ENCODE data around the gene KCNG2.

Gene KCNG2

GRCh38 chr18:79817607-79817998 is 19.9 kb downstream of the KCNG2 start:
- peaks cover 0 to 4% of the 10 kb centered on the region in 2 donors for H3K27me3 ChIP-seq (ENCODE audit: control insufficient read depth in 1 of 2, insufficient read depth in 2 of 2, low read length in 2 of 2)
- H3K27ac ChIP-seq (ENCODE audit: low read depth, low read length), result no peak overlapping the region
- H3K9me3 ChIP-seq (ENCODE audit: low read length), result no peaks in the 10 kb centered on the region
- no peaks in the 10 kb centered on the region for H3K36me3 ChIP-seq (ENCODE audit: insufficient read depth, low read length)
- H3K9ac ChIP-seq (ENCODE audit: low read length), result no peak overlapping the region
- H3K4me1 ChIP-seq (ENCODE audit: insufficient read depth, low read length), result no peaks in the 10 kb centered on the region
- no peak overlapping the region for H3K4me3 ChIP-seq (ENCODE audit: low read depth in 1 of 2, low read length in 2 of 2)

DNA sequence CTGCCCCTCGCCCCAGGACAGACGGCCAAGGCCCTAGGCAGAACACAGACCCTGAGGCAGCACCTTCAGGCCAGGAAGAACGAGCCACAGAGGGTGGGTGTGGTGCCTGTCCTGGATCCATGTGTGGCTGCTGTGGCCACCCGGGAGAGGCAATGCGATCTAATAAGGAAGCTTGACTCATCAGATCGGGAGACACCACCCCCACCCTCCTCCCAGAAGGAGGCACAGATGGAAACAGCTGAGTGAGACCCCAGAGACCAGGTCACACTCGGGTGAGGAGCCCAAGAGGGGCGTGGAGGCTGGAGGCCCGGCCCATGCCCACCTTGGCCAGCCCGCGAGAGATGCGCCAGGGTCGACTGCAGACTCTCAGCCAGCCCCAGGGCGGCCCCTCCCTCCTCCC is 20.3 kb downstream of the KCNG2 start:
- H3K9me3 ChIP-seq (ENCODE audit: low read length), result no peaks in the 10 kb centered on the region
- no peak overlapping the region for H3K9ac ChIP-seq (ENCODE audit: low read length)
- H3K27ac ChIP-seq (ENCODE audit: low read depth, low read length), result no peak overlapping the region
- H3K4me3 ChIP-seq (ENCODE audit: low read depth in 1 of 2, low read length in 2 of 2), result no peak overlapping the region
- H3K27me3 ChIP-seq (ENCODE audit: control insufficient read depth in 1 of 2, insufficient read depth in 2 of 2, low read length in 2 of 2), result peaks cover 0 to 4% of the 10 kb centered on the region in 2 donors
- no peaks in the 10 kb centered on the region for H3K36me3 ChIP-seq (ENCODE audit: insufficient read depth, low read length)
- no peaks in the 10 kb centered on the region for H3K4me1 ChIP-seq (ENCODE audit: insufficient read depth, low read length)

DNA sequence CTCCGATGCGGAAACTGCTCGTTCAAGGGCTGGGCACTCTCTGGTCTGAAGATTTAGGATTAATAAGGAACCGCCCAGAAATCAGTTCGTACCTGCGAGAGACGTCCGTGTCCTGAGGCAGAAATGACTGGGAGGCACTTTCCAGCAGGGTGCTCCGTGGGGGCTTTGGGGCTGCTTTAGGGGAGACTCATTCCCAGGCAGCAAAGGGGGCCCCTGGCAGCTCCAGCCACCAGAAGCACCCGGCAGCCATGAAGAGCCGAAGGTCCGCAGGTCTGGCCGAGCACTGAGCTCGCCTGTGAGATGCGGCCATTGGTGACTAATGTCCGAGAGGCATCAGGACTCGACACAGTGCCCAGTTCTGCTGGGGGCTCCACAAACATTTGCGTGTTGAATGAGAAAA is 20.9 kb downstream of the KCNG2 start:
- H3K9me3 ChIP-seq (ENCODE audit: low read length), result no peaks in the 10 kb centered on the region
- no peak overlapping the region for H3K4me3 ChIP-seq (ENCODE audit: low read depth in 1 of 2, low read length in 2 of 2)
- peaks cover 0 to 4% of the 10 kb centered on the region in 2 donors for H3K27me3 ChIP-seq (ENCODE audit: control insufficient read depth in 1 of 2, insufficient read depth in 2 of 2, low read length in 2 of 2)
- no peaks in the 10 kb centered on the region for H3K4me1 ChIP-seq (ENCODE audit: insufficient read depth, low read length)
- no peak overlapping the region for H3K9ac ChIP-seq (ENCODE audit: low read length)
- no peaks in the 10 kb centered on the region for H3K36me3 ChIP-seq (ENCODE audit: insufficient read depth, low read length)
- H3K27ac ChIP-seq (ENCODE audit: low read depth, low read length), result no peak overlapping the region

DNA sequence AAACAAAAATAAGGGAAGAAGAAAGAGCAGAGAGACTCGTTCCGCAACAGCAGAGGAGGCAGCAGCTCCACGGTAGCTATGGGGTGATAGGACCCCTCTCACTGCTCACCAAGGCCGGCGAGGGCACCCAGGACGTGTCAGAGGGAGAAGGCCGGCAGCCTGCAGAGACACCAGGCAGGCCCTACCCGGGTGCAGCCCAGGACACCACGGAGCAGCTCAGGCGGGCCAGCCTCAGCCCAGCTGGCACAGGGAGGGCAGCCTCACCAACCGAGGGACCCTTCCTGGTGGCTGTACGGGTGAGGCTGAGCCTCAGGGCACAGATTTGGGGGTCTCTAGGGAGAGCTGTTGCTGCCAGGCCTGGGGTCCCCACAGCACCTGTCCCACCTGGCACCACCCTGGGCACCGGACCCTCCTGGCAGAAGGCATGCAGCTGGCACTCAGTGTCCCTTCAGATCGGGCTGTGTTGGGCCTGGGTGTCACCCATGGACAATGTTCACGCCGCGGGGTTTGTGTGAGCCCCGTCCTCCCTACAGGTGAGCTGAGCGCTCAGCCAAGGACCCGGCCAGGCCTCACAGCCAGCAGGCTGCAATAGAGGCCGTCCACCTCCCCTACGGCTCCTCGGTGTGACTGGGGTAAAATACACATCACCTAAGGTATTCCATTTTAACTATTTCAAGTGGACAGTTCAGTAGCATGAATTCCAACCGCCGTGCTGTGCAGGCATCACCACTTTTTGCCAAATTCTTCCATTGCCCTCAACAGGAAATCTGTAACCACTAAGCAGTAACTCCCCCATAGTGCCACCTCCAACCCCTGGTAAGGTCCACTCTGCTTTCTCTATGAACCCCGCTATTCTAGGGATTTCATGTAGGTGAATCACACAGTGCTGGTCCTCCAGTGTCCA is 21.6 kb downstream of the KCNG2 start:
- H3K4me3 ChIP-seq (ENCODE audit: low read depth in 1 of 2, low read length in 2 of 2), result no peak overlapping the region
- H3K27ac ChIP-seq (ENCODE audit: low read depth, low read length), result no peak overlapping the region
- no peaks in the 10 kb centered on the region for H3K4me1 ChIP-seq (ENCODE audit: insufficient read depth, low read length)
- H3K36me3 ChIP-seq (ENCODE audit: insufficient read depth, low read length), result no peaks in the 10 kb centered on the region
- H3K9me3 ChIP-seq (ENCODE audit: low read length), result no peaks in the 10 kb centered on the region
- no peak overlapping the region for H3K9ac ChIP-seq (ENCODE audit: low read length)
- H3K27me3 ChIP-seq (ENCODE audit: control insufficient read depth in 1 of 2, insufficient read depth in 2 of 2, low read length in 2 of 2), result peaks cover 0 to 4% of the 10 kb centered on the region in 2 donors

GRCh38 chr18:79819968-79820351 is 22.2 kb downstream of the KCNG2 start:
- H3K27ac ChIP-seq (ENCODE audit: low read depth, low read length), result no peak overlapping the region
- H3K4me1 ChIP-seq (ENCODE audit: insufficient read depth, low read length), result no peaks in the 10 kb centered on the region
- peaks cover 0 to 4% of the 10 kb centered on the region in 2 donors for H3K27me3 ChIP-seq (ENCODE audit: control insufficient read depth in 1 of 2, insufficient read depth in 2 of 2, low read length in 2 of 2)
- H3K9me3 ChIP-seq (ENCODE audit: low read length), result no peaks in the 10 kb centered on the region
- H3K4me3 ChIP-seq (ENCODE audit: low read depth in 1 of 2, low read length in 2 of 2), result no peak overlapping the region
- H3K9ac ChIP-seq (ENCODE audit: low read length), result no peak overlapping the region
- no peaks in the 10 kb centered on the region for H3K36me3 ChIP-seq (ENCODE audit: insufficient read depth, low read length)

- H3K9me3 ChIP-seq (ENCODE audit: low read length), result no peaks in the 10 kb centered on the region
- no peak overlapping the region for H3K4me3 ChIP-seq (ENCODE audit: low read depth in 1 of 2, low read length in 2 of 2)
- H3K36me3 ChIP-seq (ENCODE audit: insufficient read depth, low read length), result no peaks in the 10 kb centered on the region
- no peak overlapping the region for H3K9ac ChIP-seq (ENCODE audit: low read length)
- no peak overlapping the region for H3K27ac ChIP-seq (ENCODE audit: low read depth, low read length)
- H3K27me3 ChIP-seq (ENCODE audit: control insufficient read depth in 1 of 2, insufficient read depth in 2 of 2, low read length in 2 of 2), result no peaks in the 10 kb centered on the region
- no peaks in the 10 kb centered on the region for H3K4me1 ChIP-seq (ENCODE audit: insufficient read depth, low read length)
These were observed 25.4 kb downstream of the KCNG2 start for GRCh38 chr18:79823120-79823519.

DNA sequence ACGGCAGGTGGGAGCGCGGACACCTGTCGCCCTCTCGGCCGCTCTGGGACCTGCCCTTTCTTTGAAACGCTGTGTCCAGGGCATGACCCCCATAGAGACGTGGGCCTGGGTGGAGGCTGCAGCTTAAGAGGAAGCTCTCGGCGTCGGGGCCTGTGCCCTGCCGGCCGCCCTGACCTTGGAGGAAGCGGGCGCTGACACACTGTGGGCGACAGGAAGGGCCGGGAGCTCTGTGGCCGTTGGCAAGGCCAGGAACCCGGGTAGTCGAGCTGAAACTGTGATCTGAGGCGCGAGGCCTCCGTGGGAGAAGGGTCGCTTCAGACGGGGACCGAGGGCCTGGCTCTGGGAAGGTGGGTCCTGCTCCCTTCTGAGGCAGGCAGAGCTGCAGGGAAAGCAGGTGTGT is 28.2 kb downstream of the KCNG2 start:
- H3K27me3 ChIP-seq (ENCODE audit: control insufficient read depth in 1 of 2, insufficient read depth in 2 of 2, low read length in 2 of 2), result no peaks in the 10 kb centered on the region
- no peaks in the 10 kb centered on the region for H3K36me3 ChIP-seq (ENCODE audit: insufficient read depth, low read length)
- no peak overlapping the region for H3K4me3 ChIP-seq (ENCODE audit: low read depth in 1 of 2, low read length in 2 of 2)
- no peak overlapping the region for H3K9ac ChIP-seq (ENCODE audit: low read length)
- no peaks in the 10 kb centered on the region for H3K9me3 ChIP-seq (ENCODE audit: low read length)
- no peak overlapping the region for H3K27ac ChIP-seq (ENCODE audit: low read depth, low read length)
- H3K4me1 ChIP-seq (ENCODE audit: insufficient read depth, low read length), result no peaks in the 10 kb centered on the region

DNA sequence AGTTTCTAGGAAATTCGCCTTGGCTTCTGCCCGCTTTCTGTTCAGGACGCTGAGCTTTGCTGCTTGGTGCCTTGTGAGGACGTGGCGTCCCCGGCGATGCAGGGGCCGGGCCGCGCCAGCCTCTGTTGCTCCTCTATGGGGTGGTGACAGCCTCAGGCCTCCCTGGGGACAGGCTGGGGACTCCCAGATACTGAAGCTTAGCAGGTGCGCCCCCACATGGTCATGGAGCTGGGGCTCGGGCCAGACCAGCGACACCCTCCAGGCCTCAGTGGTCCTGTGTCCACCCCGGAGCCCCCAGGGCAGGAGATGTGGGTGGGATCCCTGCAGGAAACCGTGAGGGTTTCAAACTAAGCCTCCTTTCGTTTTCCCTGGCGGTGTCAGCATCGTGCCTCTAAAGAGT is 29.2 kb downstream of the KCNG2 start:
- no peak overlapping the region for H3K27ac ChIP-seq (ENCODE audit: low read depth, low read length)
- peaks cover 0 to under 1% of the 10 kb centered on the region in 2 donors for H3K27me3 ChIP-seq (ENCODE audit: control insufficient read depth in 1 of 2, insufficient read depth in 2 of 2, low read length in 2 of 2)
- no peak overlapping the region for H3K9ac ChIP-seq (ENCODE audit: low read length)
- no peak overlapping the region for H3K4me3 ChIP-seq (ENCODE audit: low read depth in 1 of 2, low read length in 2 of 2)
- H3K4me1 ChIP-seq (ENCODE audit: insufficient read depth, low read length), result no peaks in the 10 kb centered on the region
- no peaks in the 10 kb centered on the region for H3K36me3 ChIP-seq (ENCODE audit: insufficient read depth, low read length)
- no peaks in the 10 kb centered on the region for H3K9me3 ChIP-seq (ENCODE audit: low read length)

DNA sequence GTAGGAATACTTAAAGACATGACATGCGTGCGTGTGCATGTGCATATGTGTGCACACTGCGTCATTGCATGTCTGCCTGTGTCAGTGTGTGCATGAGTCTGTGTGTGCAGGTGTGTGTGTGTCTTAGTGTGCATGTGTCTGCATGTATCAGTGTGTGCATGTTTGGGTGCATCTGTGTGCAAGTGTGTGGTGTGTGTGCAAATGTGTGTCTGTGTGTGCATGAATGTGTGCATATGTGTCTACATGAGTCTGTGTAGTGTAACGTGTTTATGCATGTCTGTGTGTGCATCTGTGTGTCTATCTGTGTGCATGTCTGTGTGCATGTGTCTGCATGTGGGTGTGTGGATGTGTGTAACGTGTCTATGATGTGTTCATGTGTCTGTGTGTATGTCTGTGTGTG is 30.5 kb downstream of the KCNG2 start:
- H3K9ac ChIP-seq (ENCODE audit: low read length), result no peak overlapping the region
- no peaks in the 10 kb centered on the region for H3K36me3 ChIP-seq (ENCODE audit: insufficient read depth, low read length)
- no peaks in the 10 kb centered on the region for H3K9me3 ChIP-seq (ENCODE audit: low read length)
- peaks cover 0 to 5% of the 10 kb centered on the region in 2 donors for H3K27me3 ChIP-seq (ENCODE audit: control insufficient read depth in 1 of 2, insufficient read depth in 2 of 2, low read length in 2 of 2)
- H3K4me3 ChIP-seq (ENCODE audit: low read depth in 1 of 2, low read length in 2 of 2), result no peak overlapping the region
- no peaks in the 10 kb centered on the region for H3K4me1 ChIP-seq (ENCODE audit: insufficient read depth, low read length)
- H3K27ac ChIP-seq (ENCODE audit: low read depth, low read length), result no peak overlapping the region

DNA sequence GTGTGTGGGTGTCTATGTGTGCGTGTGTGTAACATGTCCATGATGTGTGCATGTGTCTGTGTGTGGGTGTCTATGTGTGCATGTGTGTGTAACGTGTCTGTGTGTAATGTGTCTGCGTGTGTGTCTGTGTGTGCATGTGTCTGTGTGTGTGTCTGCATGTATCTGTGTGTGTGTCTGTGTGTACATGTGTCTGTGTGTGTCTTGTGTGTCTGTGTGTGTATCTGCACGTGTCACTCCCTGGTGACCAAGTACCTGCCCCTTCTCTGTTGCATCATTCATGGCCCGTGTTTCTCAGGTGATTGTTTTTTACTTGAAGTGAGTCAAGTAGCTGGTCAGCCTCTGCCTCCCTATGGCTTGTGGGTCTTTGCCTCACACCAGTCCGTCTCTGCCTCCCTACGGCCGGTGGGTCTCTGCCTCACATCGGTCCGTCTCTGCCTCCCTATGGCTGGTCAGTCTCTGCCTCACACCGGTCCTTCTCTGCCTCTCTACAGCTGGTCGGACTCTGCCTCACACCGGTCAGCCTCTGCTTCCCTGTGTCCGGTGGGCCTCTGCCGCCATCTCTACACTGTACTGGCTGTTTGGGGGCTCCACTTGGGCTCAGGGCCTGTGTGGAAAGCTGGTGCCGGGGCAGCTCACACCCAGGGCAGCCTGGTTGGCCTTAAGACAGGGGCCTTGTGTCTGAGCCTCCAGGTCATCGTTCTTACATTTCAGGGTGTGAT is 31.6 kb downstream of the KCNG2 start:
- no peak overlapping the region for H3K27ac ChIP-seq (ENCODE audit: low read depth, low read length)
- H3K27me3 ChIP-seq (ENCODE audit: control insufficient read depth in 1 of 2, insufficient read depth in 2 of 2, low read length in 2 of 2), result peaks cover 0 to 5% of the 10 kb centered on the region in 2 donors
- H3K9ac ChIP-seq (ENCODE audit: low read length), result no peak overlapping the region
- H3K4me1 ChIP-seq (ENCODE audit: insufficient read depth, low read length), result no peaks in the 10 kb centered on the region
- H3K36me3 ChIP-seq (ENCODE audit: insufficient read depth, low read length), result no peaks in the 10 kb centered on the region
- H3K9me3 ChIP-seq (ENCODE audit: low read length), result no peaks in the 10 kb centered on the region
- H3K4me3 ChIP-seq (ENCODE audit: low read depth in 1 of 2, low read length in 2 of 2), result no peak overlapping the region

- H3K4me1 ChIP-seq (ENCODE audit: insufficient read depth, low read length), result no peaks in the 10 kb centered on the region
- H3K4me3 ChIP-seq (ENCODE audit: low read depth in 1 of 2, low read length in 2 of 2), result no peak overlapping the region
- H3K36me3 ChIP-seq (ENCODE audit: insufficient read depth, low read length), result no peaks in the 10 kb centered on the region
- no peaks in the 10 kb centered on the region for H3K9me3 ChIP-seq (ENCODE audit: low read length)
- H3K27ac ChIP-seq (ENCODE audit: low read depth, low read length), result no peak overlapping the region
- H3K9ac ChIP-seq (ENCODE audit: low read length), result no peak overlapping the region
- peaks cover 0 to 5% of the 10 kb centered on the region in 2 donors for H3K27me3 ChIP-seq (ENCODE audit: control insufficient read depth in 1 of 2, insufficient read depth in 2 of 2, low read length in 2 of 2)
These were observed 34.4 kb downstream of the KCNG2 start for GRCh38 chr18:79832169-79832568.

All from muscle layer of colon (tissue), 2 donors.